GM21447 (cell line): ENCODE measurements around the gene CLDN5.

Source experiments
- ATAC-seq: cut with Tn5 transposase; IDR thresholded peaks from one replicate; pipeline ENCODE4 v1.9.1; 2021; ENCODE audit not compliant: unreplicated experiment

Gene CLDN5

GRCh38 chr22:19483481-19484244 lies 40.5 kb downstream of the CLDN5 start:
- no peak for ATAC-seq

- ATAC-seq = no peak
Observed at GRCh38 chr22:19482297-19482696, 41.9 kb downstream of the CLDN5 start.

- ATAC-seq = no peak
Observed at GRCh38 chr22:19480789-19481188, 43.4 kb downstream of the CLDN5 start.

GRCh38 chr22:19480173-19480568 lies 44.0 kb downstream of the CLDN5 start:
- peak; percentile 6 for ATAC-seq

- peak; percentile 84 for ATAC-seq
Observed at GRCh38 chr22:19479355-19480172, 44.6 kb downstream of the CLDN5 start, which contains the start of gene CDC45. TSS of gene CDC45 (plus strand) at chr22:19479920. CDS start at chr22:19479969, 49 bp downstream.

- ATAC-seq = peak; percentile 50
Observed at GRCh38 chr22:19478901-19479354, 45.3 kb downstream of the CLDN5 start, which contains the start of gene UFD1. TSS of gene UFD1 (minus strand) at chr22:19479193. CDS start at chr22:19479085, 108 bp downstream.

GRCh38 chr22:19478045-19478900 lies 45.9 kb downstream of the CLDN5 start:
- no peak for ATAC-seq

GRCh38 chr22:19477321-19478044 lies 46.7 kb downstream of the CLDN5 start:
- ATAC-seq = no peak

GRCh38 chr22:19476023-19476422 lies 48.2 kb downstream of the CLDN5 start:
- no peak for ATAC-seq

GRCh38 chr22:19473578-19473977 lies 50.6 kb downstream of the CLDN5 start:
- no peak for ATAC-seq
